SU-DHL-6 (cell line): ENCODE results near the gene RASAL3.

Source experiments
- CTCF ChIP-seq: fragments of 200-600 bp; sonication (generic); IDR thresholded peaks from one replicate; pipeline ENCODE4 v1.5.1; 2017; ENCODE audit warnings: antibody characterized with exemption, mild to moderate bottlenecking, low read length, moderate library complexity; ENCODE audit not compliant: insufficient read depth, poor library complexity, severe bottlenecking
- EZH2phosphoT487 ChIP-seq: fragments of 200-600 bp; sonication (generic), shearing (Covaris generic); conservative IDR thresholded peaks from 2 replicates; pipeline ENCODE4 v1.6.1; 2018; ENCODE audit warnings: mild to moderate bottlenecking, antibody characterized with exemption, low read length, moderate library complexity, mixed read lengths

DNA sequence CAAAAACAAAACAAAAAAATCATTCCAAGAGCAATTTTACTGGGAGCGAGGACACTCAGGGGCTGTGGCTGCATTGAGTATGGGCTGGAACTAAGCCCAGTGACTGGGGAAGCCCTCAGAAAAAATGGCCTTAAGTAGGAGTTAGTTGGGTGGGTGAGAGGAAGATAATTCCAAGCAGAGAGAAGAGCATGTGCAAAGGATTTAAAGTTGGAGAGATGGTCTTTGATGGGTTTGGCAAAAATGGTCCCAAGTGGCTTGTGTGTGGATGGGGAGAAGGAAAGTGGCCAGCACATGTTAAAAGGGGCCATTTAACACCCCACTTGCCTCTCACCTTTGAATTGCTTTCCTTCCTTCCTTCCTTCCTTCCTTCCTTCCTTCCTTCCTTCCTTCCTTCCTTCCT is 37.3 kb upstream of the RASAL3 start:
- TF ChIP-seq CTCF (no peak), EZH2phosphoT487 (no peak)
